Breast epithelium (tissue), 3 donors: ENCODE measurements around the gene MEOX1.

ENCODE experiments used
- CTCF ChIP-seq, 3 donors: fragments of 450-650 bp; IDR thresholded peaks; one replicate each; pipeline ENCODE4 v1.5.1; 2016 to 2017; ENCODE audit warnings: antibody characterized with exemption in 3 of 3, mild to moderate bottlenecking in 3 of 3, moderate library complexity in 3 of 3
- POLR2AphosphoS5 ChIP-seq, 3 donors: sonication (generic); formaldehyde crosslinking; IDR thresholded peaks; one replicate each; pipeline ENCODE4 v1.6.1; 2017; ENCODE audit warnings: antibody characterized with exemption in 3 of 3

GRCh38 chr17:43641416-43641815 lies 20.3 kb downstream of the MEOX1 start:
- no peak for TF ChIP-seq CTCF (IDR thresholded peaks at IDR 0.05)
- TF ChIP-seq POLR2AphosphoS5 (IDR thresholded peaks at IDR 0.05), result no peak
